IMR-90 (cell line): ENCODE measurements around the gene CKB. TPM values are rescaled to one million over a fixed set of nuclear protein-coding genes. Genes with fewer than 3 reads are reported as not detected.

Experiments
- ATAC-seq: fragments of 200-7000 bp; cut with Tn5 transposase; 2 replicates; pipeline ENCODE4 v1.9.1; 2020; ENCODE audit warnings: low read depth, mild to moderate bottlenecking, moderate library complexity
- BruUV-seq: library from RNA; stranded (reverse); fragments of 400-500 nt; replicated peaks from 2 replicates; lab custom pipeline; 2021; lab: Mats Ljungman, UMichigan
- CTCF ChIA-PET: fragments of 300-600 bp; formaldehyde crosslinking; extraction: SDS; loops from one replicate; lab custom pipeline; 2021; ENCODE audit warnings: antibody characterized with exemption; lab: Yijun Ruan, JAX
- POLR2A ChIA-PET: fragments of 300-600 bp; sonication (Branson Sonifier 250); formaldehyde crosslinking; loops from one replicate; lab custom pipeline; 2022; ENCODE audit warnings: antibody characterized with exemption; ENCODE audit not compliant: unreplicated experiment; lab: Charles Lee
- DNase-seq: peaks from one replicate; pipeline ENCODE4 v3.0.0; 2013
- H2AFZ ChIP-seq: replicated peaks from 2 replicates; pipeline ENCODE3; 2013; ENCODE audit warnings: low read length, mild to moderate bottlenecking; ENCODE audit not compliant: poor library complexity
- H2AK5ac ChIP-seq: 2 replicates; pipeline ENCODE4 v1.6.1; 2013; ENCODE audit warnings: low read depth, low read length, inconsistent platforms
- H2AK9ac ChIP-seq: replicated peaks from 2 replicates; pipeline ENCODE3; 2013; ENCODE audit warnings: mild to moderate bottlenecking, low read depth, low read length, moderate library complexity; ENCODE audit not compliant: poor library complexity
- H2BK120ac ChIP-seq: 2 replicates; pipeline ENCODE4 v1.6.1; 2013; ENCODE audit warnings: low read depth, low read length, inconsistent platforms
- H2BK15ac ChIP-seq: 3 replicates; pipeline ENCODE4 v1.6.1; 2013; ENCODE audit warnings: low read depth, low read length, inconsistent platforms
- H2BK20ac ChIP-seq: 2 replicates; pipeline ENCODE4 v1.6.1; 2013; ENCODE audit warnings: low read depth, mild to moderate bottlenecking, inconsistent platforms, low read length, moderate library complexity
- H2BK5ac ChIP-seq: 2 replicates; pipeline ENCODE4 v1.6.1; 2013; ENCODE audit warnings: mild to moderate bottlenecking, low read depth, low read length, inconsistent platforms; ENCODE audit not compliant: poor library complexity, severe bottlenecking
- H3K14ac ChIP-seq: replicated peaks from 2 replicates; pipeline ENCODE4 v1.6.1; 2013; ENCODE audit warnings: low read depth, low read length, inconsistent platforms
- H3K18ac ChIP-seq: 2 replicates; pipeline ENCODE4 v1.6.1; 2013; ENCODE audit warnings: low read depth, low read length, control low read depth
- H3K23ac ChIP-seq: 2 replicates; pipeline ENCODE4 v1.6.1; 2013; ENCODE audit warnings: low read depth, low read length, inconsistent platforms
- H3K27ac ChIP-seq: 2 replicates; pipeline ENCODE4 v1.5.1; 2013; ENCODE audit warnings: mild to moderate bottlenecking, control low read depth, low read length; ENCODE audit not compliant: insufficient read depth
- H3K27me3 ChIP-seq: 2 replicates; pipeline ENCODE4 v1.6.1; 2013; ENCODE audit warnings: low read length; ENCODE audit not compliant: control insufficient read depth, insufficient read depth
- H3K36me3 ChIP-seq: 2 replicates; pipeline ENCODE4 v1.6.1; 2013; ENCODE audit warnings: low read length, mixed read lengths; ENCODE audit not compliant: control insufficient read depth, insufficient read depth
- H3K4ac ChIP-seq: 2 replicates; pipeline ENCODE4 v1.6.1; 2013; ENCODE audit warnings: low read depth, low read length, inconsistent platforms
- H3K4me1 ChIP-seq: 2 replicates; pipeline ENCODE4 v1.6.1; 2013; ENCODE audit warnings: low read length, mixed read lengths; ENCODE audit not compliant: control insufficient read depth, insufficient read depth
- H3K4me2 ChIP-seq: 2 replicates; pipeline ENCODE4 v1.6.1; 2013; ENCODE audit warnings: low read depth, mild to moderate bottlenecking, control low read depth, low read length, moderate library complexity
- H3K4me3 ChIP-seq: 2 replicates; pipeline ENCODE4 v1.5.1; 2013; ENCODE audit warnings: low read depth, mild to moderate bottlenecking, control low read depth, low read length, moderate library complexity; ENCODE audit not compliant: insufficient read depth
- H3K56ac ChIP-seq: 2 replicates; pipeline ENCODE4 v1.6.1; 2013; ENCODE audit warnings: low read length, inconsistent platforms; ENCODE audit not compliant: insufficient read depth; ENCODE audit errors: extremely low read depth
- H3K79me1 ChIP-seq, 2 experiments: 2 replicates each; pipeline ENCODE4 v1.6.1; 2013; ENCODE audit warnings: low read length in 2 of 2, inconsistent platforms in 1 of 2, low read depth in 1 of 2
- H3K9ac ChIP-seq: 2 replicates; pipeline ENCODE4 v1.6.1; 2013; ENCODE audit warnings: low read depth, low read length, control low read depth
- H3K9me1 ChIP-seq: 2 replicates; pipeline ENCODE4 v1.6.1; 2013; ENCODE audit warnings: low read length, inconsistent platforms; ENCODE audit not compliant: insufficient read depth
- H3K9me3 ChIP-seq: 2 replicates; pipeline ENCODE4 v1.6.1; 2013; ENCODE audit warnings: low read length; ENCODE audit not compliant: control insufficient read depth, insufficient read depth
- H4K20me1 ChIP-seq: 2 replicates; pipeline ENCODE4 v1.6.1; 2013; ENCODE audit warnings: low read length, inconsistent platforms; ENCODE audit not compliant: insufficient read depth
- H4K5ac ChIP-seq: 2 replicates; pipeline ENCODE4 v1.6.1; 2013; ENCODE audit warnings: mild to moderate bottlenecking, low read depth, low read length, control low read depth
- H4K8ac ChIP-seq, 2 experiments: 2 replicates each; pipeline ENCODE4 v1.6.1; 2013; ENCODE audit warnings: low read depth in 2 of 2, low read length in 2 of 2, control low read depth in 1 of 2, inconsistent platforms in 1 of 2
- H4K91ac ChIP-seq: 2 replicates; pipeline ENCODE4 v1.6.1; 2013; ENCODE audit warnings: low read depth, low read length, inconsistent platforms; ENCODE audit not compliant: insufficient read depth
- BHLHE40 ChIP-seq: fragments of 150-350 bp; IDR thresholded peaks from 2 replicates; pipeline ENCODE4 v1.6.1; 2016; ENCODE audit warnings: mild to moderate bottlenecking, low read depth, low read length
- CEBPB ChIP-seq: IDR thresholded peaks from 2 replicates; pipeline ENCODE4 v1.6.1; 2012; ENCODE audit warnings: low read depth, low read length, improper control_type of control experiment
- CHD1 ChIP-seq: IDR thresholded peaks from 2 replicates; pipeline ENCODE4 v1.6.1; 2012; ENCODE audit warnings: low read depth, low read length, improper control_type of control experiment
- FOS ChIP-seq: fragments of 150-350 bp; IDR thresholded peaks from 2 replicates; pipeline ENCODE4 v1.6.1; 2016; ENCODE audit warnings: low read depth, low read length
- MAZ ChIP-seq: IDR thresholded peaks from 2 replicates; pipeline ENCODE4 v1.6.1; 2012; ENCODE audit warnings: low read depth, mild to moderate bottlenecking, low read length, improper control_type of control experiment, moderate library complexity, borderline replicate concordance
- MXI1 ChIP-seq: IDR thresholded peaks from 2 replicates; pipeline ENCODE4 v1.6.1; 2012; ENCODE audit warnings: low read depth, mild to moderate bottlenecking, low read length, moderate library complexity, borderline replicate concordance
- NFE2L2 ChIP-seq: fragments of 150-350 bp; IDR thresholded peaks from 2 replicates; pipeline ENCODE4 v1.6.1; 2016; ENCODE audit warnings: low read depth, mild to moderate bottlenecking, low read length
- RAD21 ChIP-seq: IDR thresholded peaks from 2 replicates; pipeline ENCODE4 v1.6.1; 2012; ENCODE audit warnings: low read length, improper control_type of control experiment
- RCOR1 ChIP-seq: IDR thresholded peaks from 2 replicates; pipeline ENCODE4 v1.6.1; 2012; ENCODE audit warnings: mild to moderate bottlenecking, low read length, improper control_type of control experiment; ENCODE audit not compliant: insufficient replicate concordance
- SMC3 ChIP-seq: fragments of 150-350 bp; IDR thresholded peaks from 2 replicates; pipeline ENCODE4 v1.6.1; 2016; ENCODE audit warnings: low read depth, mild to moderate bottlenecking, antibody characterized with exemption, low read length, moderate library complexity
- WGBS, 2 experiments: methylation state at CpG; one replicate each; pipeline versions ENCODE4 v1.1.5 to v1.1.7; 2013; ENCODE audit warnings: missing lambda C conversion rate in 2 of 2; ENCODE audit not compliant: insufficient read length in 1 of 2; ENCODE audit errors: extremely low coverage in 2 of 2; 5-methylcytosine and 5-hydroxymethylcytosine counted together
- dilution Hi-C: fragments of 300-500 bp; cut with HindIII; formaldehyde crosslinking; loops from one replicate; pipeline ENCODE4 v1.14.3; 2018; ENCODE audit warnings: low sequenced_read_pairs; ENCODE audit not compliant: unreplicated experiment
- in situ Hi-C: fragments of 300-500 bp; cut with MboI; formaldehyde crosslinking; loops from 3 replicates; pipeline ENCODE4 v1.14.3; 2019; ENCODE audit warnings: low sequenced_read_pairs, inconsistent platforms, mixed read lengths
- intact Hi-C: fragments of 100-400 bp; cut with micrococcal nuclease; formaldehyde crosslinking; loops from 2 replicates; pipeline ENCODE4 v1.10.0; 2022
- polyA plus RNA-seq, 3 experiments: library from polyadenylated mRNA; depleted of rRNA; stranded (reverse); fragments of >200 nt; gene quantifications; 2 replicates each; pipeline ENCODE4 v1.2.3, GENCODE V29; 2012; ENCODE audit warnings: low replicate concordance in 1 of 3
- total RNA-seq: library from RNA; depleted of rRNA; stranded (reverse); fragments of >200 nt; gene quantifications from 2 replicates; pipeline ENCODE4 v1.2.3, GENCODE V29; 2012
- TF ChIP-seq, protein P1 (sequence below): fragments of 150-350 bp; IDR thresholded peaks from 2 replicates; pipeline ENCODE4 v1.6.1; 2017; ENCODE audit warnings: mild to moderate bottlenecking, antibody characterized with exemption, low read length, low read depth

Gene CKB
- total and polyA plus RNA-seq, 2 of the 4 experiments (the other 2 are of a cell fraction) = 17.7 to 82.6 TPM

- TF ChIP-seq CHD1 (no peak), SMC3 (no peak)
Observed at GRCh38 chr14:103549361-103550311, 27.0 kb upstream of the CKB start (continued).

- ChIA-PET CTCF (no interaction called here), POLR2A (no interaction called here)
- no peak overlapping the region for H3K27ac ChIP-seq
- H3K79me1 ChIP-seq = peaks cover 0 to 17% of the 10 kb centered on the region in 2 experiments; a peak in 2 of 4 replicates
- ATAC-seq (no peak), DNase-seq (no peak)
- no peaks in the 10 kb centered on the region for H3K9me3 ChIP-seq
- no peak overlapping the region for H4K91ac ChIP-seq
- peaks cover 9% of the 10 kb centered on the region for H3K4me1 ChIP-seq
- H2AK5ac ChIP-seq = no peak overlapping the region
- intact Hi-C loops = no loop called here
- H3K56ac ChIP-seq = no peak overlapping the region
- no peak overlapping the region for H3K9ac ChIP-seq
- H2BK15ac ChIP-seq = no peak overlapping the region
- H2BK20ac ChIP-seq = no peak overlapping the region
- H4K5ac ChIP-seq = no peak overlapping the region
- 76% methylated on average over 17 of the region's 27 CpGs; no CpG with 5 or more reads in 1 of the 2 experiments for WGBS, 2 experiments
- no TSS peak for BruUV-seq
- H2AK9ac ChIP-seq = no peak overlapping the region
- H3K9me1 ChIP-seq = peaks cover 8% of the 10 kb centered on the region; the same call in 1 of the 2 replicates
- H2AFZ ChIP-seq = no peak overlapping the region
- no peaks in the 10 kb centered on the region for H3K27me3 ChIP-seq
- H3K14ac ChIP-seq = no peak overlapping the region
- no peak overlapping the region for H2BK120ac ChIP-seq
- no peak overlapping the region for H3K23ac ChIP-seq
- no peak overlapping the region for H3K4ac ChIP-seq
- H3K18ac ChIP-seq = no peak overlapping the region
- H4K8ac ChIP-seq = no peak overlapping the region
- TF ChIP-seq CHD1 (no peak), RCOR1 (no peak), NFE2L2 (no peak), BHLHE40 (no peak), CEBPB (no peak), MAZ (no peak), FOS (no peak), MXI1 (no peak), RAD21 (no peak)
- TF ChIP-seq, protein P1, sequence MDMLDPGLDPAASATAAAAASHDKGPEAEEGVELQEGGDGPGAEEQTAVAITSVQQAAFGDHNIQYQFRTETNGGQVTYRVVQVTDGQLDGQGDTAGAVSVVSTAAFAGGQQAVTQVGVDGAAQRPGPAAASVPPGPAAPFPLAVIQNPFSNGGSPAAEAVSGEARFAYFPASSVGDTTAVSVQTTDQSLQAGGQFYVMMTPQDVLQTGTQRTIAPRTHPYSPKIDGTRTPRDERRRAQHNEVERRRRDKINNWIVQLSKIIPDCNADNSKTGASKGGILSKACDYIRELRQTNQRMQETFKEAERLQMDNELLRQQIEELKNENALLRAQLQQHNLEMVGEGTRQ = no peak
- peaks cover 8% of the 10 kb centered on the region; the same call in 1 of the 2 replicates for H4K20me1 ChIP-seq
- H3K4me2 ChIP-seq = no peak overlapping the region
- no peaks in the 10 kb centered on the region for H3K36me3 ChIP-seq
- dilution Hi-C loops = no loop called here
- H3K4me3 ChIP-seq = no peak overlapping the region
- in situ Hi-C loops = no loop called here
- H2BK5ac ChIP-seq = no peak overlapping the region
Observed at GRCh38 chr14:103548463-103549351, 26.1 kb upstream of the CKB start.
